RKO (cell line): ENCODE data around the gene MED22.
"Not testable (repeated sequence)": the region's sequence is repeated elsewhere in the genome, so short reads cannot be mapped to it uniquely, and the experiment has no call there.

Source experiments
- DNase-seq: peaks from one replicate; pipeline ENCODE4 v3.0.0-alpha.2; 2016; ENCODE audit warnings: low spot score

MED22 gene

DNA sequence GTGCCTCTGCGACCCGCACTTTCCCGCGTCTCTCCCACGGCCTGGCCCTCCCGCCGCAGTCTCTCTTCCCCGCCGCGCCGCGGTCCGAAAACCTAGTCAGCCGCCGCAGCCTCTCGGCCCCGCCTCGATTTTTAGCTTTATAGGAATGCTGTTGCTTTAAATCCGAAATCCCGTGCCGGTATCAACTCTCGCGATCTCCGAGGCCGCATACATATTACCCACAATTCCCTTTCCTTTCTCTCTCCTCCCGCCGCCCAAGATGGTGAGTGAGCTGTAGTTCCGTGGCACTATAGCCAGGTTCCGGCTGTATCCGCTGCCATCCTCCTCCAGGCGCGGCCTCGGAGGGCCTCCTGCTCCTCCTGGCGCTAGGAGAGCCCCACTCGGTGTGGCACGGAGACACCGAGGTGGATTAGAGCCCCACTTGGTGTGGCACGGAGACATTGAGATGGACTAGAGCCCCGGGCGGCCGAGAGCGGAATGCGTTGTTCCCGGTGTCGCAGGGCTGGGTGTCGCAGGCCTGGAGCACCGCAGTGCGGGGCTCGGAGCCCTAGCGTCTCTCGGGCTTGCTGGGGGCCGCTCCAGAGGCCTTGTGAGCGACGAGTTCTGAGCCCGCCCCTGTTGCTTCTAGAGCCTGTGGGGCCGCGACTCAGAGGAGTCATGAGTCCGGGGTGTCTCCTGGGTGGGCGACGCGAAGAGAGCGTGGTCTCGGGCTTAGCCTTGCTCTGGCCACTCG lies at the start of gene MED22, which contains the start of gene RPL7A:
Gene MED22 (minus strand): TSS at position 147 of the 733 bp plus-strand sequence. CDS start 1,469 bp downstream, outside the sequence.
Gene RPL7A (plus strand): TSS at position 234 of the 733 bp plus-strand sequence. CDS start 26 bp downstream, at position 260.
- DNase-seq = peak; percentile 99

DNA sequence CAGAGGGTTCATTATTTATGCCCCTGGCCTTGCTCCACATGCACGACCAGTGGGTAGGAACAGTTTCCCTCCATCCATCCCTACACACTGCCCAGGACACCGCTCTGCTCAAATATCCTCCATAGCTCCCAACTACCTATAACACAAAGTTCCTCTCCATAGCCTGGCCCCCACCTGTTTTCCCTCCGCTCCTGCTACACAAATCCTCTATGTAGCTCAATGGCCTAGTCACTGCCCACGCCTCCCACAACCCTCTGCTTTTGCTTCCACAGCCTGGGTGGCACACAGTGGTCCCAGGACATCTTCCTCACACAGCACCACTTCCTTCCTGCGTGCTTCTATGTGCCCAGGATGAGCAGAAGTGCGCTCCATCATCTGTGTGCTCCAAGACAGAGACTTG lies 49.4 kb upstream of the MED22 start:
- DNase-seq = no peak

DNA sequence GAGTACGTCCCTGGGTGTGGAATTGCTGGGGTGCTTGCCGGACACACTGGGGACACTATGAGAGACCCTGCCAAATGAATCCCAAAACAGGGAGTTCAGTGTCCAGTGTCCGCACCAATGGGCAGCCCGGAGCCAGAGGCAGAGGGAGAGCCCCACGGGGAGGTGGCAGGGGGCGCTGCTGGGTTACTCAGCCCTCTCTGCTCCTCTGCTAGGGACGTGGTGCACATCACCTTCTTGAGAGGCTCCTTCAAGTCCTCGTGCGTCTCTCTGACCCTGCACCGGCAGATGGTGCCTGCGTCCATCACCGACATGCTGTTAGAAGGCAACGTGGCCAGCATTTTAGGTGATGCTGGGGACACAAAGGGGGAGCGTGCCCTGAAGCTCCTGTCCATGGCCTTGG lies 49.0 kb upstream of the MED22 start:
- DNase-seq = no peak

DNA sequence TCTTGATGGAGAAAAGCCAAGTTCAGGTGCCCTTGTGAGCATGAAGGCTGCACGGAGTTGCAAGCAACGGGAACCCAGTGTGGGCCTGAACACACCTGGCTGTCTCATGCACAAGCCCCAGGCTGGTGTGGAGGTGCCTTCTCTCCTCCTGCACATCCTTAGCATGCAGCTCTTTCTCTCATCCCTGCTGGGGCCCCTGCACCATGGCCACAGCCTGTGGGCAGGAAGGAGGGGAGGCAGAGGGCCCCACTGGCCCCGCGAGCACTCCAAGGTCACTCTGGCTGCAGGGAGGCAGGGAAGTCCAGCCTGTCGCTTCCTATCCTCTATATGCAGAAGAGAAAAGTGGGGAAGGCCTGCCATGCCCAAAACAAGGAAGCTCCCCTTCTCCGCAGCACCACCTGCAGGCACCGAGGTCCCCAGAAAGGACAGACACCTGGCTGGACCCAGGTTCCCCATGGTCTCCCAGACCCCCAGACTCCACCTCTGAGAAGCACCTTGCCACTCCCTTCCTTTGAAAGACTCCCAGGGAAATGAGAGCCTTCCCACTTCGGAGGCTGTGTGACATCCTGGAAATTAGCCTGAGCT lies 46.8 kb upstream of the MED22 start:
- no peak for DNase-seq

DNA sequence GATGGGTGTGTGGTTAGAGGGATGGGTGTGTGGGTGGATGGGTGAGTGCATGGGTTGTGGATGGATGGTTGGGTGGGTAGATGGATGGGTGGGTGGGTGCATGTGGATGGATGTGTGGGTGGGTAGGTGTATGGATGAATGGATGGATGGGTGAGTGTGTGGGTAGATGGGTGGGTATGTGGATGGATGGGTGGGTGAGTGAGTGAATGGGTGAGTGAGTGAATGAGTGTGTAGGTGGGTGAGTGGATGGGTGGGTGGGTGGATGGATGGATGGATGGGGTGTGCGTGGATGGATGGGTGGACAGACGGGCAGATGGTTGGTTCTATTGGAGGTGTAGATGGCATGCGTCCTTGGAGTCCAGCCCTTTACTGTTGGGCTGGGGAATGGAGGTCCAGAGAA lies 45.5 kb upstream of the MED22 start:
- no peak for DNase-seq

DNA sequence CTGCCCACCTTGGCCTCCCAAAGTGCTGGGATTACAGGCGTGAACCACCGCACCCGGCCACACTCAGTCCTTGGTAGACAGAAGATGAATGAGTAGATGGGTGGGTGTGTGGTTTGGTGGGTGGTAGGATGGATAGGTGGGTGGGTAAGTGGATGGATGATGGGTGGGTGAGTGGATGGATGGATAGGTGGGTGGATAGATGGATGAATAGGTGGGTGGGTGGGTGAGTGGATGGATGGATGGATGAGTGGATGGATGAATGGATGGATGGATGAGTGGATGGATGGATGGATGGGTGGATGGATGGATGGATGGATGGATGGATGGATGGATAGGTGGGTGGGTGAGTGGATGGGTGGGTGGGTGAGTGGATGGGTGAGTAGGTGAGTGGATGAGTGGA lies 44.4 kb upstream of the MED22 start:
- DNase-seq = not testable (repeated sequence)

DNA sequence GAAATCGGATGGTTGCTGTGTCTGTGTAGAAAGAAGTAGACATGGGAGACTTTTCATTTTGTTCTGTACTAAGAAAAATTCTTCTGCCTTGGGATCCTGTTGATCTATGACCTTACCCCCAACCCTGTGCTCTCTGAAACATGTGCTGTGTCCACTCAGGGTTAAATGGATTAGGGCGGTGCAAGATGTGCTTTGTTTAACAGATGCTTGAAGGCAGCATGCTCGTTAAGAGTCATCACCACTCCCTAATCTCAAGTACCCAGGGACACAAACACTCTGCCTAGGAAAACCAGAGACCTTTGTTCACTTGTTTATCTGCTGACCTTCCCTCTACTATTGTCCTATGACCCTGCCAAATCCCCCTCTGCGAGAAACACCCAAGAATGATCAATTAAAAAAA lies 43.5 kb upstream of the MED22 start:
- not testable (repeated sequence) for DNase-seq

DNA sequence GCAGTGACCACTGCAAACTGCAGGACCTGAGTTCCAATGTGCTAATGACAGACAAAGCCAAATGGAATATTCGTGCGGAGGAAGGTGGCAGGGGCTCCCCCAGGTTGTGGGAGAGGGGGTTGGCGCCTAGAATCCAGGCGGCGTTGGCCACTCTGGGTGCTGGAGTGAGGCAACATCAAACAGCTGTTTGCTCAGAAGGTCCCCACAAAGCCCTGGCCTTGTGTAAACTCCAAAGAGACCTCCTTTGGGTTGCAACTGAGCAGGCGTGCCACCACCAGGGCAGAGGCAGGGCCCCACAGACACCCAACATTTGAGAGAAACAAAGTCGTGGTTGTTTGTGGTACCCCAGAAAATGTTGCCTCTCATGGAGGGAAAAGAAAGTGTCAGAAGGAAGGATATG lies 42.8 kb upstream of the MED22 start:
- DNase-seq = no peak

DNA sequence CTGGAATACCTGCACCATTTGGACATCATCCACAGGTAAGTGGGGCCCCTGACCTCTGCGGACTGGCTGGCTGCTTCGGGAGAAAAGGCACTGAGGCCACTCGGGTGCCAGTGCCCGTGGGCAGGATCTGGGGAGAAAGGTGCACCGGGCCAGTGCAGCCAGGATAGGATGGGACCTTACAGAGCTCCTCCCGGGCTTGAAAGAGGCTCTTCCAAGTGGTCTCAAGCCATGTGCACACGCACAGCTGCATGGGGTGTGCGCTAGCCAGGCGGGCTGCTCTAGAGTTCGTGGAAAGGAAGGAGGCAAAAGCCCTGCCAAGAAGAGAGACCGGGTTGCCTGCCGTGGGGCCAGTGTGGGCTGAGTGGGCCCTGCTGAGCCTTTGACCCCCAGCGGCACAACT lies 41.6 kb upstream of the MED22 start:
- DNase-seq = no peak

DNA sequence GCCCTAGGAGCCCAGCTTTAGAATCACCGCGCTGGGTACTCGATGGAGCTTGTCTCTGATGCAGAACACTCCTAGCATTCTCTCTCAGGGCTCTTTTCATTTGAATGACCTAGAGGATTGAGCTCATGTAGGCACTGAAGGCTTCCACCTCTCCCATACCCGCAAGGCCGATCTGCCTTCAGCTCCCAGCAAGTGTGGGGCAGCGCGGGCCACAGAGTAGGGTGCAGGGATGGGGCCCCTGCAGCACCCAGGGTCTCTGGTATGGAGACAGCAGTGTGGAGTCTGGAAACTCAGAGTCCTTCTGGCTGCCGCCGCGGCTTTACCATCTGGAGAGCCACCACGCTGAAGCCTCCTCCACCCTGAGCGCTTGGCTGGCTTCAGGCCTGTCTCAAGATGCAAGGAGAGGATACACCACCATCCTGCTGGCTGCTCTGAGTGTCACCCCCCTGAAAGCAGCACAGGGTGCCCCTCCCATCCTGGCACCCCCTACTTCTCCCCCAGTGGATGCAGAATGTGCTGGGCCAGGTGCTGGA lies 41.2 kb upstream of the MED22 start:
- DNase-seq = no peak

DNA sequence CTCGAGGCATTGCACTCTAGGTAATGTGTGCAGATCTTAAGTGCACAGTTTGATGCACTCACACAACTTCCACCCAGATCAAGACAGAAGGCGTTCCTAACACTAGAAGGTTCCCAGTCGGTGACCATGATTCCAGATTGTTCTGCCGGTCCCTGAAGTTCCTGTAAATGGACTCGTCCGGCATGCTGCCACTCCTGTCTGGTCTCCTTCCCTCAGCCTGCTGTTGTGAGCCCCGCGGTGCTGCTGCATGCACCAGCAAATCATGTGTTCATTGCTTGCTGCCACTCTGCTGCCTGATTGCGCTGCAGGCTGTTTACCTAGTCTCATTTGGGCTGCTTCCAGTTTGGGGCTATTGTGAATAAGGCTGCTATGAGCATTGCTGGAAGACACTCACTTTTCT lies 39.7 kb upstream of the MED22 start:
- no peak for DNase-seq

DNA sequence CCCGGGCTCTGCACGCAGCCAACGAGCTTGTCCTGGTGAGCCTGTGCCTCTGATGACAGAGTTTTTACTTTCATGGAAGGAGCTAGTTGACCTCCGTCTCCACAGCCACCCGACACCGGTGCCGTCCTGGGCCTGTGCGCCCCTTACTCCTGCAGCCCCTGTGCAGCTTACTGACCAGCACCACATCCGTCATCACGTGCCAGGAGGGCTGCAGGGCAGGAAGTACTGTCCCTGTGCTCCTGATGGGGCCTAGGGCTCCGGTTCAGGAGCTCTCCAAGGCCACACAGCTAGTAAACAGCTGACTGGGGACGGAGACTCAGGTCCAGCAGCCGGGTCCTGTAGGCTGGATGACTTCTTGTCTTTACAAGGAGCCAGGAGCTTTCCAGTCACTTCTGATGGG lies 38.4 kb upstream of the MED22 start:
- DNase-seq = no peak

DNA sequence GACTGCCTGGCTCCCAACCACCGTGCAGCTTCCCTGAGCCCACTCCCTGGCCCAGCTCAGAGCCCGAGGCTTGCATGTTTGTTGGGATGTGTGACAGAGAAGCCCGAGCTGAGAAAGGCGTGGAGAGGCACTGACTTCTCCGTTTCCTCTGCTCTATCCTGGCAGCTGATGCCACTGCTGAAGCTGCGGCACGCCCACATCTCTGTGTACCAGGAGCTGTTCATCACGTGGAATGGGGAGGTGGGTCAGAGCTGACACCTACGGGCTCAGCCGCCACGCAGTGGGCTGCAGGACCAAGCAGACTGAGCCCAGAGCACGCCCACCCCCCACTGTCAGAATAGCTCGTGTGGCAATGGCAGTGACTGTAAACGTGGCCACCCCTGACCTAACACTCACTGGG lies 37.5 kb upstream of the MED22 start:
- DNase-seq = no peak

DNA sequence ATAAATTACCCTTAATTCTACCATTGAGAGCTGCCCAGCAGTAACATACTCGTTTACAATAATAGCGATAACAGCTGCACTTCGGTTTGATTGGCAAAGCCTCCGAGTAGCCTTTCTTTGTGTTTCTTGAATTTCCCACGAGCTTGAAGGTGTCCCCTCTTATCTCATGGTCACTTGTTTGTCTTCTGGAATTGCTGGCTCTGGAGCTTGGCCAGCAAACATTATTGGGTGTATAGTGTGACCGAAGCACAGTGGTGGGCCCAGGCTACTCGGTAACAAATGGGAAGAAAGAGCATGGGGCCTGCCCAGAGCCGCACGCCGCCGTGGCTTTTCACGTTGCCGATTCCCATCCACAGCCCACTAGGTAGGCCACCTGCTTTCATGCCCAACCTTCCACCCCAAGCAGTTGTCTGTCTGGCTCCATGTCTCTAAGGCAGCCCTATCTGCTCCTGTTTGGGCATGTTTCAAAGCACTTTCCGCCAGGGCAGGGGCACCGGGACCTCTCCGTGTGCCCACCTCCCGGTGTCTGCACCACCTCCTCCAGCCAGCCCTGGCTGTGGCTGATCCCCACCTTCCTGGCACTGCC lies 36.9 kb upstream of the MED22 start:
- DNase-seq = no peak

DNA sequence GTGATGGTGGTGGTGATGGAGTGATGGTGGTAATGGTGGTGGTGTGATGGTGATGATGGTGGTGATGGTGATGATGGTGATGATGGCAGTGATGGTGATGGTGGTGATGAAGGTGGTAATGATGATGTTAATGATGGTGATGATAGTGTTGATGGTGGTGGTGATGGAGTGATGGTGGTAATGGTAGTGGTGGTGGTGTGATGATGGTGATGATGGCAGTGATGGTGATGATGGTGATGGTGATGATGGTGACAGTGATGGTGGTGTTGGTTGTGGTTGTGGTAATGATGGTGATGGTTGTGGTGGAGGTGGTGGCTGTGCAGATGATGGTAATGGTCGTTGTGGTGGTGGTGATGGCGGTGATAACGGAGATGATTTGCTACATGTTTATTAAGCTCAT lies 35.5 kb upstream of the MED22 start:
- no peak for DNase-seq

DNA sequence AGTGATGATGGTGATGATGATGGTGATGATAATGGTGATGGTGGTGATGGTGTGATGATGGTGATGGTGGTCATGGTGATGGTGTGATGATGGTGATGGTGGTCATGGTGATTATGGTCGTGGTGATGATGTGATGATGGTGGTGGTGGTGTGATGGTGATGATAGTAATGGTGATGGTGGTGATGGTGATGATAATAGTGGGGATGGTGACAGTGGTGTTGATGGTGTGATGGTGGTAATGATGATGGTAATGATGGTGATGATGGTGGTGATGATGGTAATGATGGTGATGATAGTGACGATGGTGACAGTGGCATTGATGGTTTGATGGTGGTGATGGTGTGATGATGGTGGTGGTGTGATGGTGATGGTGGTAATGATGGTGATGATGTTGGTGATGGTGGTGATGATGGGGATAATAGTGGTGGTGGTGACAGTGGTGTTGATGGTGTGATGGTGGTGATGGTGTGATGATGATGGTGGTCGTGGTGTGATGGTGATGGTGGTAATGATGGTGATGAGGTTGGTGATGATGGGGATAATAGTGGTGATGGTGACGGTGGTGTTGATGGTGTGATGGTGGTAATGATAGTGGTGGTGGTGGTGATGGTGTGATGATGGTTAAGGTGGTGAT lies 34.7 kb upstream of the MED22 start:
- no peak for DNase-seq

DNA sequence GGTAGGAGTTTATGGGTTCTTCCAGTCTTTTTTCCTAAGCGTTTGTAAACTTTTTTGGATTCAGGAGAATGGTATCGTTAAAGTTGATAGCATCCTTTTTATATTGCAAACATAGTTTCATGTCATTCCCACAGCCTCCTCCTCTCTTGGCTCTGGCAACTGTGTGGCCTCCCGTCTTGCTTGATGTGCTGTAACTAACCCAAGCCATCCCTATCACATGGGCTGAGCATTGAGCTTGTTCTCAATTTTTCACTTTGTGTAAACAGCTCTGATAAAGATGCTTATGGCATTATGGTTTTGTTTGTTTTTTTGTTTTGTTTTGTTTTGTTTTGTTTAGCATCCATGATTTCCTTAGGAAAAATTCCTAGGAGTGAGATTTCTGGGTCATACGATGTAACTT lies 32.8 kb upstream of the MED22 start:
- no peak for DNase-seq

DNA sequence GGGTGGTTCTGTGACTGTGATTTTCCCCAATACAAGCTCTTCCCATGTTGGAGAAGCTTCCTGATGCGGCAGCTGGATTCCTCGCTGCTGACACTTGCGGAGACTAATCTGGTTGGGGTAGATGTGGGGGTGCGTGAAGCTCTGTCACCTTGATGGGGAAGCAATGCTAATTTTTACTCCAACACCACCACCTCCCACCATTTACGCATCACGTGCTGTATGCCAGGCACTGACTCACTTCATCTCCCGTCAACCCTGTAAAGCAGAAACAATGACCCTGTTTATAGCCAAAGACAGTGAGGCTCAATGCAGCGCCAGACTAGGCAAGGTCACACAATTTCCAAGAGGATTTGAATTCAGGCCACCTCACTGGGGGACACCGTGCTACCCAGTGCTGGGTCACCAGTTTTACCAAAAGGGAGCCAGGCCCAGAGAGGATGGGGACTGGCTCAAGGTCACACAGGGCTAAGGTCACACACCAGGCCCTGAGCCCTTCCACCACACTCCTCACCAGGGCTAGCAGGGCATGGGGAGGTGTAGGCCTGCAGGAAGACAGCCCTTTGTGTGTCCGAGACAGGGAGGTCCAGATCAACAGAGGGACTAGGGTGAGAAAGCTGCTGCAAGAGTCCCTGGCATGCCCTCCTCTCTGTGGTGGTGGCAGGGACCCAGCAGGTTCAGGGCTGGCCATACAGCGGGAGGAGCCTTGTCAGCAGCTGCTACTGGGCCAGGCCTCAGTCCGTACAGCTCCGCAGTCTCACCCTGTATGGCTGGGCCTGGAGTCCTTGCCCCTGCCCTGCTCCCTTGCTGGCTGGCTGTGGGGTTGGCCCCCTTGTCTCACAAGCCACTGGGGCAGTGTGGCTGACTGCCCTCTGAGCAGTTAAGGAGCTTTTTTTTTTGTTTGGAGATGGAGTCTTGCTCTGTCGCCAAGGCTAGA lies 31.5 kb upstream of the MED22 start:
- DNase-seq = no peak

DNA sequence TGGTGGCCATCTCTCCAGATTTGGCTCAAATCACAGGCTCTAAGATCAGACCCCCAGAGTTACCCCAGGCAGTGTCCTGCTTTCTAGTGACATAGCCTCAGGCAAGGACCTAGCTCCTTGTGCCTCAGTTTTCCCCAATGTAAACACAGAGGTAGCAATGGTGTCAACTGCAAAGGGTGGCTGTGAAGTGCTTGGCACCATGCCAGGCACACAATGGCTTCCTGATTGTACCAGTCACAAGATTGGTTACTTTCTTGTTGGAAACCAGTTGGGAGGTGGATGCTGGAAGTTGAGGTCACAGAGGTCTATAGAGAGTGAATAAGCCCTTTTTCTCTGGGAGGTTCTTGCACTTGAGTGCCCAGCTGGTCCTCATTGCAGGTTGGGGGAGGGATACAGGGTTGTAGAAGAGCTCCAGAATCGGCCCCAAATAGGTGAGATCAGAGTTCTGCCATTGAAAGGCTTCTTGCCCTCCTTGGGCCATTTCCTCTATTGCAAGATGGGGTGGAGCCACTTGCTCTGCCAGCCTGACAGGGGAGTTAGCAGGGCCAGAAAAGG lies 30.6 kb upstream of the MED22 start:
- DNase-seq = no peak

DNA sequence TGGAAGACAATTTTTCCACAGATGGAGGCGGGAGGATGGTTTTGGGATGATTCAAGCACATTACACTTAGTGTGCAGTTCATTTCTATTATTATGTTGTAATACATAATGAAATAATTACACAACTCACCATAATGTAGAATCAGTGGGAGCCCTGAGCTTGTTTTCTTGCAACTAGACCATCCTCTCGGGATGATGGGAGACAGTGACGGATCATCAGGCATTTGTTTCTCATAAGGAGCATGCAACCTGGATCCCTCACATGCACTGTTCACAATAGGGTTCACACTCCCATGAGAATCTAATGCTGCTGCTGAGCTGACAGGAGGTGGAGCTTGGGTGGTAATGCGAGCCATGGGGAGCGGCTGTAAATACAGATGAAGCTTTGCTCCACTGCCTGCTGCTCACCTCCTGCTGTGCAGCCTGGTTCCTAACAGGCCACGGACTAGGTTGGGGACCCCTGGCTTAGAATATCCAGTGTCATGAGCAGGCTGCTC lies 29.8 kb upstream of the MED22 start:
- DNase-seq = peak; percentile 66

DNA sequence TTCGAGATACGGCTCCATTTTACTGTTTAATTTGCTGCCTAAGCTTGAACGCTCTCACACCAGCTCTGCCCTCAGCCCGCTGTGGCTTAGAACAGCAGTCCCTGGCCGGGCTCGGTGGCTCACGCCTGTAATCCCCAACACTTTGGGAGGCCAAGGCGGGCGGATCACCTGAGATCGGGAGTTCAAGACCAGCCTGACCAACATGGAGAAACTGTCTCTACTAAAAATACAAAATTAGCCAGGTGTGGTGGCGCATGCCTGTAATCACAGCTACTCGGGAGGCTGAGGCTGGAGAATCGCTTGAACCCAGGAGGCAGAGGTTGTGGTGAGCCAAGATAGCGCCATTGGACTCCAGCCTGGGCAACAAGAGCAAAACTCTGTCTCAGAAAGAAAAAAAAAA lies 29.3 kb upstream of the MED22 start:
- DNase-seq = not testable (repeated sequence)
